IMR-90 (cell line): ENCODE results near the gene ZC3H4. TPM values are rescaled to one million over a fixed set of nuclear protein-coding genes. Genes with fewer than 3 reads are reported as not detected.

Experiments used
- ATAC-seq: fragments of 200-7000 bp; cut with Tn5 transposase; 2 replicates; pipeline ENCODE4 v1.9.1; 2020; ENCODE audit warnings: low read depth, mild to moderate bottlenecking, moderate library complexity
- BruUV-seq: library from RNA; stranded (reverse); fragments of 400-500 nt; replicated peaks from 2 replicates; lab custom pipeline; 2021; lab: Mats Ljungman, UMichigan
- CTCF ChIA-PET: fragments of 300-600 bp; formaldehyde crosslinking; extraction: SDS; loops from one replicate; lab custom pipeline; 2021; ENCODE audit warnings: antibody characterized with exemption; lab: Yijun Ruan, JAX
- POLR2A ChIA-PET: fragments of 300-600 bp; sonication (Branson Sonifier 250); formaldehyde crosslinking; loops from one replicate; lab custom pipeline; 2022; ENCODE audit warnings: antibody characterized with exemption; ENCODE audit not compliant: unreplicated experiment; lab: Charles Lee
- DNase-seq: peaks from one replicate; pipeline ENCODE4 v3.0.0; 2013
- H2AFZ ChIP-seq: replicated peaks from 2 replicates; pipeline ENCODE3; 2013; ENCODE audit warnings: low read length, mild to moderate bottlenecking; ENCODE audit not compliant: poor library complexity
- H2AK5ac ChIP-seq: 2 replicates; pipeline ENCODE4 v1.6.1; 2013; ENCODE audit warnings: low read depth, low read length, inconsistent platforms
- H2AK9ac ChIP-seq: replicated peaks from 2 replicates; pipeline ENCODE3; 2013; ENCODE audit warnings: mild to moderate bottlenecking, low read depth, low read length, moderate library complexity; ENCODE audit not compliant: poor library complexity
- H2BK120ac ChIP-seq: 2 replicates; pipeline ENCODE4 v1.6.1; 2013; ENCODE audit warnings: low read depth, low read length, inconsistent platforms
- H2BK15ac ChIP-seq: 3 replicates; pipeline ENCODE4 v1.6.1; 2013; ENCODE audit warnings: low read depth, low read length, inconsistent platforms
- H2BK20ac ChIP-seq: 2 replicates; pipeline ENCODE4 v1.6.1; 2013; ENCODE audit warnings: low read depth, mild to moderate bottlenecking, inconsistent platforms, low read length, moderate library complexity
- H2BK5ac ChIP-seq: 2 replicates; pipeline ENCODE4 v1.6.1; 2013; ENCODE audit warnings: mild to moderate bottlenecking, low read depth, low read length, inconsistent platforms; ENCODE audit not compliant: poor library complexity, severe bottlenecking
- H3K14ac ChIP-seq: replicated peaks from 2 replicates; pipeline ENCODE4 v1.6.1; 2013; ENCODE audit warnings: low read depth, low read length, inconsistent platforms
- H3K18ac ChIP-seq: 2 replicates; pipeline ENCODE4 v1.6.1; 2013; ENCODE audit warnings: low read depth, low read length, control low read depth
- H3K23ac ChIP-seq: 2 replicates; pipeline ENCODE4 v1.6.1; 2013; ENCODE audit warnings: low read depth, low read length, inconsistent platforms
- H3K27ac ChIP-seq: 2 replicates; pipeline ENCODE4 v1.5.1; 2013; ENCODE audit warnings: mild to moderate bottlenecking, control low read depth, low read length; ENCODE audit not compliant: insufficient read depth
- H3K27me3 ChIP-seq: 2 replicates; pipeline ENCODE4 v1.6.1; 2013; ENCODE audit warnings: low read length; ENCODE audit not compliant: control insufficient read depth, insufficient read depth
- H3K36me3 ChIP-seq: 2 replicates; pipeline ENCODE4 v1.6.1; 2013; ENCODE audit warnings: low read length, mixed read lengths; ENCODE audit not compliant: control insufficient read depth, insufficient read depth
- H3K4ac ChIP-seq: 2 replicates; pipeline ENCODE4 v1.6.1; 2013; ENCODE audit warnings: low read depth, low read length, inconsistent platforms
- H3K4me1 ChIP-seq: 2 replicates; pipeline ENCODE4 v1.6.1; 2013; ENCODE audit warnings: low read length, mixed read lengths; ENCODE audit not compliant: control insufficient read depth, insufficient read depth
- H3K4me2 ChIP-seq: 2 replicates; pipeline ENCODE4 v1.6.1; 2013; ENCODE audit warnings: low read depth, mild to moderate bottlenecking, control low read depth, low read length, moderate library complexity
- H3K4me3 ChIP-seq: 2 replicates; pipeline ENCODE4 v1.5.1; 2013; ENCODE audit warnings: low read depth, mild to moderate bottlenecking, control low read depth, low read length, moderate library complexity; ENCODE audit not compliant: insufficient read depth
- H3K56ac ChIP-seq: 2 replicates; pipeline ENCODE4 v1.6.1; 2013; ENCODE audit warnings: low read length, inconsistent platforms; ENCODE audit not compliant: insufficient read depth; ENCODE audit errors: extremely low read depth
- H3K79me1 ChIP-seq, 2 experiments: 2 replicates each; pipeline ENCODE4 v1.6.1; 2013; ENCODE audit warnings: low read length in 2 of 2, inconsistent platforms in 1 of 2, low read depth in 1 of 2
- H3K9ac ChIP-seq: 2 replicates; pipeline ENCODE4 v1.6.1; 2013; ENCODE audit warnings: low read depth, low read length, control low read depth
- H3K9me1 ChIP-seq: 2 replicates; pipeline ENCODE4 v1.6.1; 2013; ENCODE audit warnings: low read length, inconsistent platforms; ENCODE audit not compliant: insufficient read depth
- H3K9me3 ChIP-seq: 2 replicates; pipeline ENCODE4 v1.6.1; 2013; ENCODE audit warnings: low read length; ENCODE audit not compliant: control insufficient read depth, insufficient read depth
- H4K20me1 ChIP-seq: 2 replicates; pipeline ENCODE4 v1.6.1; 2013; ENCODE audit warnings: low read length, inconsistent platforms; ENCODE audit not compliant: insufficient read depth
- H4K5ac ChIP-seq: 2 replicates; pipeline ENCODE4 v1.6.1; 2013; ENCODE audit warnings: mild to moderate bottlenecking, low read depth, low read length, control low read depth
- H4K8ac ChIP-seq, 2 experiments: 2 replicates each; pipeline ENCODE4 v1.6.1; 2013; ENCODE audit warnings: low read depth in 2 of 2, low read length in 2 of 2, control low read depth in 1 of 2, inconsistent platforms in 1 of 2
- H4K91ac ChIP-seq: 2 replicates; pipeline ENCODE4 v1.6.1; 2013; ENCODE audit warnings: low read depth, low read length, inconsistent platforms; ENCODE audit not compliant: insufficient read depth
- CHD1 ChIP-seq: IDR thresholded peaks from 2 replicates; pipeline ENCODE4 v1.6.1; 2012; ENCODE audit warnings: low read depth, low read length, improper control_type of control experiment
- MAFK ChIP-seq: IDR thresholded peaks from 2 replicates; pipeline ENCODE4 v1.6.1; 2012; ENCODE audit warnings: low read depth, low read length, improper control_type of control experiment
- WGBS, 2 experiments: methylation state at CpG; one replicate each; pipeline versions ENCODE4 v1.1.5 to v1.1.7; 2013; ENCODE audit warnings: missing lambda C conversion rate in 2 of 2; ENCODE audit not compliant: insufficient read length in 1 of 2; ENCODE audit errors: extremely low coverage in 2 of 2; 5-methylcytosine and 5-hydroxymethylcytosine counted together
- dilution Hi-C: fragments of 300-500 bp; cut with HindIII; formaldehyde crosslinking; loops from one replicate; pipeline ENCODE4 v1.14.3; 2018; ENCODE audit warnings: low sequenced_read_pairs; ENCODE audit not compliant: unreplicated experiment
- in situ Hi-C: fragments of 300-500 bp; cut with MboI; formaldehyde crosslinking; loops from 3 replicates; pipeline ENCODE4 v1.14.3; 2019; ENCODE audit warnings: low sequenced_read_pairs, inconsistent platforms, mixed read lengths
- intact Hi-C: fragments of 100-400 bp; cut with micrococcal nuclease; formaldehyde crosslinking; loops from 2 replicates; pipeline ENCODE4 v1.10.0; 2022
- polyA plus RNA-seq, 3 experiments: library from polyadenylated mRNA; depleted of rRNA; stranded (reverse); fragments of >200 nt; gene quantifications; 2 replicates each; pipeline ENCODE4 v1.2.3, GENCODE V29; 2012; ENCODE audit warnings: low replicate concordance in 1 of 3
- total RNA-seq: library from RNA; depleted of rRNA; stranded (reverse); fragments of >200 nt; gene quantifications from 2 replicates; pipeline ENCODE4 v1.2.3, GENCODE V29; 2012

Gene ZC3H4
- total and polyA plus RNA-seq, 2 of the 4 experiments (the other 2 are of a cell fraction): 3.9 to 8.9 TPM

- no peak overlapping the region for H2BK20ac ChIP-seq
- peaks cover 23% of the 10 kb centered on the region for H3K4me1 ChIP-seq
- no peak overlapping the region for H2BK120ac ChIP-seq
- H2BK15ac ChIP-seq: no peak overlapping the region
- DNase-seq: peak; percentile 34
- H3K9ac ChIP-seq: no peak overlapping the region
- H3K18ac ChIP-seq: no peak overlapping the region; the same call in 1 of the 2 replicates
- no peak overlapping the region for H2AFZ ChIP-seq
- H4K5ac ChIP-seq: no peak overlapping the region
- H4K8ac ChIP-seq: no peak overlapping the region
- in situ Hi-C loops: no loop called here
- H3K79me1 ChIP-seq: peaks cover 32 to 73% of the 10 kb centered on the region in 2 experiments
- H3K23ac ChIP-seq: no peak overlapping the region
- no CpG with 5 or more reads among the region's 3 CpGs for WGBS, 2 experiments
- no peaks in the 10 kb centered on the region for H3K9me3 ChIP-seq
- TF ChIP-seq CHD1 (no peak), MAFK (peak; percentile 92)
- H2BK5ac ChIP-seq: peak overlapping the region; percentile 23
- H3K9me1 ChIP-seq: peaks cover 12% of the 10 kb centered on the region
- no peak overlapping the region for H3K27ac ChIP-seq
- ChIA-PET CTCF (interaction anchor here (1.4 kb wide), 1 partner anchor 82 kb away, joined by 4 read pairs; no protein-coding TSS in a partner anchor), POLR2A (no interaction called here)
- peaks cover 20% of the 10 kb centered on the region for H3K36me3 ChIP-seq
- ATAC-seq: peak; percentile 62
- H3K4ac ChIP-seq: no peak overlapping the region
- intact Hi-C loops: no loop called here
- H2AK5ac ChIP-seq: no peak overlapping the region
- H3K14ac ChIP-seq: no peak overlapping the region
- BruUV-seq: no TSS peak
- no peaks in the 10 kb centered on the region for H3K27me3 ChIP-seq
- dilution Hi-C loops: no loop called here
- no peak overlapping the region for H3K4me2 ChIP-seq
- no peak overlapping the region for H3K56ac ChIP-seq
- peaks cover 15% of the 10 kb centered on the region for H4K20me1 ChIP-seq
- H4K91ac ChIP-seq: no peak overlapping the region
- no peak overlapping the region for H3K4me3 ChIP-seq
- H2AK9ac ChIP-seq: no peak overlapping the region
Measured at GRCh38 chr19:47161876-47162489, 48.4 kb upstream of the ZC3H4 start.
